Measurements from ENCODE around the gene TBX18. TPM values are rescaled to one million over a fixed set of nuclear protein-coding genes. Genes with fewer than 3 reads are reported as not detected.

Gene TBX18
- total RNA-seq, 4 donors from 2014 or later = 30.2 to 63.7 (median 41.0) TPM

DNA sequence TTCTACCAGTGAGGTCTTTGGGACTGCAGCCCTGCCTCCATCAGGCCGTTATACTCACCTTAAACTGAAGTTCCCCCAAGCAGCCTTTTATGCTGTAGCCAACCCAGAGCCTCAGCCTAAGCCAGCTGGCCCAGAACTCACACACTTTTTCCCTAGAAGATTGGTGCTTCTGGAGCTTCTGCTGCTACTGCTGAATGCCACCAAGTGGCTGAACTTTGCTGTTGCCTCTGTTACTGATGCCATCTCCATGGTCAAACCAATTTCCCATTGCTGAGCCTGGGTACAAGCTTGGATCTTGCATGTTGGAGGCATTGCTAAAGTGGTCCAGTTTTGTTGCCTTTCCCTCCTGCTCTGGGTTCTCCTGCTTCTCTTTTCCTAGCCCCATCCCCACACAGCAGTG is 15.0 kb upstream of the TBX18 start:
- Histone ChIP-seq H3K36me3 (no peaks in the 10 kb centered on the region), H3K4me3 (no peak overlapping the region), H3K27me3 (peaks cover 0 to 27% of the 10 kb centered on the region in 2 donors), H3K27ac (no peak overlapping the region), H3K4me1 (peaks cover 0 to 9% (median 0%) of the 10 kb centered on the region in 4 donors), H3K9me3 (no peaks in the 10 kb centered on the region)
- DNase-seq (ENCODE audit: low spot score in 2 of 2) = no peak
- TF ChIP-seq EP300 (IDR thresholded peaks at IDR 0.05) (no peak), POLR2A (IDR thresholded peaks at IDR 0.05) (no peak)
- TF ChIP-seq, protein P1, sequence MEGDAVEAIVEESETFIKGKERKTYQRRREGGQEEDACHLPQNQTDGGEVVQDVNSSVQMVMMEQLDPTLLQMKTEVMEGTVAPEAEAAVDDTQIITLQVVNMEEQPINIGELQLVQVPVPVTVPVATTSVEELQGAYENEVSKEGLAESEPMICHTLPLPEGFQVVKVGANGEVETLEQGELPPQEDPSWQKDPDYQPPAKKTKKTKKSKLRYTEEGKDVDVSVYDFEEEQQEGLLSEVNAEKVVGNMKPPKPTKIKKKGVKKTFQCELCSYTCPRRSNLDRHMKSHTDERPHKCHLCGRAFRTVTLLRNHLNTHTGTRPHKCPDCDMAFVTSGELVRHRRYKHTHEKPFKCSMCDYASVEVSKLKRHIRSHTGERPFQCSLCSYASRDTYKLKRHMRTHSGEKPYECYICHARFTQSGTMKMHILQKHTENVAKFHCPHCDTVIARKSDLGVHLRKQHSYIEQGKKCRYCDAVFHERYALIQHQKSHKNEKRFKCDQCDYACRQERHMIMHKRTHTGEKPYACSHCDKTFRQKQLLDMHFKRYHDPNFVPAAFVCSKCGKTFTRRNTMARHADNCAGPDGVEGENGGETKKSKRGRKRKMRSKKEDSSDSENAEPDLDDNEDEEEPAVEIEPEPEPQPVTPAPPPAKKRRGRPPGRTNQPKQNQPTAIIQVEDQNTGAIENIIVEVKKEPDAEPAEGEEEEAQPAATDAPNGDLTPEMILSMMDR (IDR thresholded peaks at IDR 0.05) = no peak
- WGBS, 2 donors = 58 to 81% methylated on average over 1 of the region's 1 CpG

DNA sequence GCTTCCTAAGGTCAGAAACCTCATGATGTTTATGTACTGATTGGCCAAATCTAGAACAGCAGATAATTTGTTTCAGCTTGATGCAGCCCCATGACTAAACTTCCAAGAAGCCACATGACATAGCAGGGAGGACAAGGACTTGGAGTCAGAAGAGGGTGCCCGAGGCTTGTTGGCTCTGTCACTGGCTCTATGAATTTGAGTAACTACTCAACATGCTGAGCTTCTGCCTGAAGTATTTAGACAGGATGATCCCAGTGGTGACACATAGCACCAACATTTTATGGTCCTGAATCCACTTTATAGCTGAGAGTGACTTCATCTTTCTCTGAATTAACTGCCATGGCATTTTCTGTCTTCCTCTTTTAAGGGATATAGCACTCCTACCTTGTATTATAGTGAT is 13.5 kb upstream of the TBX18 start:
- TF ChIP-seq EP300 (IDR thresholded peaks at IDR 0.05) = no peak
- TF ChIP-seq, protein P1 (IDR thresholded peaks at IDR 0.05) = no peak
- TF ChIP-seq POLR2A (IDR thresholded peaks at IDR 0.05) = no peak
- H3K27me3 ChIP-seq = peaks cover 0 to 42% of the 10 kb centered on the region in 2 donors
- 71 to 72% methylated on average over 1 of the region's 1 CpG for WGBS, 2 donors
- H3K27ac ChIP-seq = no peak overlapping the region
- DNase-seq (ENCODE audit: low spot score in 2 of 2) = no peak
- H3K36me3 ChIP-seq = no peaks in the 10 kb centered on the region
- no peaks in the 10 kb centered on the region for H3K9me3 ChIP-seq
- H3K4me3 ChIP-seq = no peak overlapping the region
- peaks cover 0 to 22% (median 4%) of the 10 kb centered on the region in 4 donors for H3K4me1 ChIP-seq

DNA sequence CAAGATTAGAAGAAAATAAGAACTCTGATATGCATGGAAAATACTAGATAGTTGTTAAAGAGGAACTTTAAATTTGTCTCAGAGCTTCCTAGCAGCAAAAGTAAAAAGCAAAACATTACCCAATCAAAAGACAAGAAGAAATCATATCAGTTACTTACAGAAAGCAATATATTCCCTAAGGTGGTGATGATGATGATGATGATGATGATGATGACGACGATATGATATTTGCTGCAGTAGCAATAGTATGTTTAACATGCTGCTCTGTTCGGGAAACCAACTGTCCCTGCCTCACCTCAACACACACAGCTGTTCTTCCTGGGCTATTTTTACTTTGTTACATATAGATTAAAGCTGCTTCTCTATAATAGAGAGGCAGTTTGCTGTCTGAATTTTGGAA is 12.0 kb upstream of the TBX18 start:
- Histone ChIP-seq H3K4me1 (peaks cover 0 to 22% (median 4%) of the 10 kb centered on the region in 4 donors), H3K36me3 (no peaks in the 10 kb centered on the region), H3K27me3 (peaks cover 0 to 57% of the 10 kb centered on the region in 2 donors), H3K9me3 (no peaks in the 10 kb centered on the region), H3K4me3 (no peak overlapping the region), H3K27ac (no peak overlapping the region)
- TF ChIP-seq, protein P1 (IDR thresholded peaks at IDR 0.05) = no peak
- TF ChIP-seq EP300 (IDR thresholded peaks at IDR 0.05) (no peak), POLR2A (IDR thresholded peaks at IDR 0.05) (no peak)
- WGBS, 2 donors = 68 to 79% methylated on average over 3 of the region's 3 CpGs
- no peak for DNase-seq (ENCODE audit: low spot score in 2 of 2)

DNA sequence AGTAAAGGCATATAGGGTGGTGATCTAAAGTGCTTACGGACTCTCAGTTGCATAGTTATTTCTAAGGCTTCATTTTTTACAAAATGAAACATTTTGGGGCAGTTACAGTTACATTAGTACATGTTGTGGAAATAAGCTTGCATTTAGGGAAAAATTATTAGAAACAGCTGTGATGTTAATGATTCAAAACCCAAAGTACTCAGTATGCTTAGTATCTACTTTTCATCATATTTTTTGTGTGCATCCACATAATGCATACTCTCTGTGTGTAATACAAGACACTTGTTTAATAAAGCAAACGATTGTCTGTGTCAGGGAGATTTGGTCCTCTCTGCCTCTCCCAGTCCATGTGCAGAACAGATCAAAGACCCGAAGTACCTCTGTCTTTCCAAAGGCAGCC is 11.4 kb upstream of the TBX18 start:
- no peak for DNase-seq (ENCODE audit: low spot score in 2 of 2)
- H3K36me3 ChIP-seq = no peaks in the 10 kb centered on the region
- TF ChIP-seq POLR2A (IDR thresholded peaks at IDR 0.05) (no peak), EP300 (IDR thresholded peaks at IDR 0.05) (no peak)
- TF ChIP-seq, protein P1 (IDR thresholded peaks at IDR 0.05) = no peak
- H3K9me3 ChIP-seq = no peaks in the 10 kb centered on the region
- H3K4me3 ChIP-seq = no peak overlapping the region
- no peak overlapping the region for H3K27ac ChIP-seq
- H3K27me3 ChIP-seq = peaks cover 0 to 63% of the 10 kb centered on the region in 2 donors
- 61 to 65% methylated on average over 3 of the region's 3 CpGs for WGBS, 2 donors
- peaks cover 0 to 22% (median 4%) of the 10 kb centered on the region in 4 donors for H3K4me1 ChIP-seq

DNA sequence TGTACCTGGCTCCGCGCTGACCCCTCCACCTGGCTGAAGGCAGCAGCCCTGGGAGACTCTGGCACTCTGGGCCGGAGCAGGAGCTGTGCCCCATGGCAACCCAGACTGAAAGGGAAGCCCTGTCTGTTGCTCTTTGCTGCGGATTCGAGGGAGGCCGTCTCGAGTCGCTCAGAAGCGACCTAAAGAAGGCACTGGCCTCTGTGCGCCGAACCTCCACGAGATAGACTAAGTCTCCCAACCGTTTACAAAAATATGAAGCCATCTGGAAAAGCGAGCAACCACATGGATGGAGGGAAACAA is 10.5 kb upstream of the TBX18 start:
- Histone ChIP-seq H3K27ac (peak overlapping the region in 3 of 4 donors; percentile 71 to 90 (median 87)), H3K27me3 (peaks cover 0 to 68% of the 10 kb centered on the region in 2 donors), H3K9me3 (no peaks in the 10 kb centered on the region), H3K4me3 (peak overlapping the region; percentile 32 to 59 (median 42)), H3K4me1 (peaks cover 0 to 22% (median 4%) of the 10 kb centered on the region in 4 donors), H3K36me3 (no peaks in the 10 kb centered on the region)
- 23 to 25% methylated on average over 12 to 14 of the region's 14 CpGs for WGBS, 2 donors
- no peak for DNase-seq (ENCODE audit: low spot score in 2 of 2)
- TF ChIP-seq EP300 (IDR thresholded peaks at IDR 0.05) (no peak), POLR2A (IDR thresholded peaks at IDR 0.05) (no peak)
- TF ChIP-seq, protein P1 (IDR thresholded peaks at IDR 0.05) = no peak
